GM21360 (cell line): Measurements from ENCODE around the gene AGAP1.

Source experiments
- ATAC-seq: cut with Tn5 transposase; IDR thresholded peaks from one replicate; pipeline ENCODE4 v1.9.1; 2021; ENCODE audit warnings: mild to moderate bottlenecking, moderate library complexity; ENCODE audit not compliant: unreplicated experiment

The AGAP1 gene

DNA sequence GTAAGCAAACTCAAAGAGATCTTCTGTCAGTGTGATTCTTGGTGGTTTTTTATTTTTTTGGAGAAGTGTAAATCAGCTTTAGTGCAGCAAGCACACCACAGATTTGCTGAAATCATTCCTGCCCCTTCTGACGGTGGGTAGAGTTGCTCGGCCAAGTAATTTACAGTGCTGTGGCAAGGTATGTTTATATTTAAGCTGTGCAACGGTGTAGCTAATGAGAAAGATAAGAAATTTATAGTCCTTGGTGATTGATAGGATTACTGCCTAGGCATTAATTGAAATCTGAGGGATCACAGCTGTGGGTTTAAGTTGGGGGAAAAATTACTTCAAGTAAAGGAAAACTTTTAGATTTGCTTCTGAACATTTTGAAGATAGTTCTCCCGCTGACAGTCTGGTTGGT, 286.6 kb downstream of the AGAP1 start:
- ATAC-seq = no peak

- ATAC-seq = no peak
These were observed 287.9 kb downstream of the AGAP1 start for GRCh38 chr2:235781775-235782174.

DNA sequence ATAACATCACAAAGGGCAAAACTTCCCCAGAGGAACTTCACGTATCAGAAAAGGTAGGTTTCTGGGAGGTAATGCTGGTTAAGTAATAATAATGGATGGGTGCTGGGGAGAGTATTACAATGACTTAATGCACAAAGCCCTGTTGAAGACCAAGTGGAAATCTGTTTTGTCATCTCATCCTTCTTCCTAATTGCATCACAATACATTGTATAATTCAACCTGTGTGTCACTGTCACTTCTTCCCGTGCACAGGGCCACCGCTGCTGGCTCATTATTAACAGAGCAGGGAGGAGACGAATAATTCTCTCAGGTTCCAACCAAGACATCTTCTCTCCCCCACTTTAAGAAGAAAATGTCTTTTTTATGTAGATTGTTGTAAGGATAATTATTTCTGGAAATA, 290.9 kb downstream of the AGAP1 start:
- ATAC-seq = no peak

DNA sequence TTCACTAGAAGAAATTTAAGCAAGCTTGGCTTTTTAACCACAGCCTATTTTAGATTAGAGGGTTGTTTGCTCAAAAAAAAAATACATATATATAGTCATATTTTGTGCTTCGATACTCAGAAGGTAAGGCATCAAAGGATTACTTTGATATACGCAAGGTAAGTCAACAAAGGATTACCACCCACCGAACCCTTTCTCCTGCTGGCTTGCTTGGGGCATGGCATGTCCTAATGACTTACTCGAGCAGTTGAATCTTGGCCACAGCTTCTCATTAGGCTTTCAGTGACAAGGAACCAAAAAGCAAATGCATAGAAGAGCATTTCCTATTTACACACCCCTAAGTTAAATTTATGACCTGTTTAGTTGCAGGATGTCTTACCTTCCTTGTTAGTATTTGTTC, 295.7 kb downstream of the AGAP1 start:
- ATAC-seq = no peak

GRCh38 chr2:235793163-235793752, 299.4 kb downstream of the AGAP1 start:
- no peak for ATAC-seq

- no peak for ATAC-seq
These were observed 305.4 kb downstream of the AGAP1 start for GRCh38 chr2:235799281-235799680.

DNA sequence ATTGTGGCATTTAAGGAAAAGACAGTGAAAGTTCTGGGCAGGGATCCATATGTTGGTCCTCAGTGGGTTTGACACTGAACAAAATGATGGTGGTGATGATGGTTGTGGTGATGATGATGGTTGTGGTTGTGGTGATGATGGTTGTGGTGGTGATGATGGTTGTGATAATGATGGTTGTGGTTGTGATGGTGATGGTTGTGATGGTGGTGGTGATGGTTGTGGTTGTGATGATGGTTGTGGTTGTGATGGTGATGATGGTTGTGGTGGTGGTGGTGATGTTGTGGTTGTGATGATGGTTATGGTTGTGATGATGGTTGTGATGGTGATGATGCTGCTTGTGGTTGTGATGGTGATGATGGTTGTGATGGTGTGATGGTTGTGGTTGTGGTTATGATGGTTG, 308.7 kb downstream of the AGAP1 start:
- ATAC-seq = no peak

DNA sequence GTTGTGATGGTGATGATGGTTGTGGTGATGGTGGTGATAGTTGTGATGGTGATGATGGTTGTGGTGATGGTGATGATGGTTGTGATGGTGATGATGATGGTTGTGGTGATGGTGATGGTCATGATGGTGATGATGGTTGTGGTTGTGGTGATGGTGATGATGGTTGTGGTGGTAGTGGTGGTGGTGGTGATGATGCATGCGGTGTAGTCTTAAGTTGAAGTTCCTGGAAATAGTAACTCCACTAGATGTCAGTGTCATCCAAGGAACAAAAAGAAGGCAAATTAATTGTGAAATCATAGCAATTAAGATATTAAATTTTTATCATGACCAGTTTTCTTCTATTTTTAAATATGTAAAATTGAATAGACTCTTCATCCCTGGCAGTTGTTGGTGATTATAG, 309.2 kb downstream of the AGAP1 start:
- no peak for ATAC-seq

GRCh38 chr2:235804676-235805075, 310.8 kb downstream of the AGAP1 start:
- ATAC-seq = no peak

GRCh38 chr2:235806986-235807750, 313.3 kb downstream of the AGAP1 start:
- ATAC-seq = no peak

GRCh38 chr2:235808366-235808765, 314.5 kb downstream of the AGAP1 start:
- ATAC-seq = no peak

DNA sequence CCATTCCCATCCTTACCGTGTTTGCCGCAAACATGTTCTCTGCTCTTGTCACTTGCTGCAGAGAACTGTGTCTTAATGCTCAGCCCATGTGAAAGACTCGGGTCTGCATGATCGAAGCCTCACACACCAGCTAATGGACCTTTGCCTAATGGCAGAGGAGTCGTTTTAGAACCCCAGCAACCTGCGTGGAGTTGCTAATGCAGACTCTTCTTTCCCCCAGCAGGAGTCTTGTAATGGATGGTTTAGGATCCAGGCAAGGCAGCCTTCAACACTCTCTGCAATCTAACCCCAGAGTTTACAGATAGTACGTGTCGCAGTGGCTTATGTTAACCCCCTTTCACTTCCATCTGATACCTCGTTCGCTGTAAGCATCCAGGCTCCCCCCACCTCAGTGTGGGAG, 316.4 kb downstream of the AGAP1 start:
- ATAC-seq = no peak

DNA sequence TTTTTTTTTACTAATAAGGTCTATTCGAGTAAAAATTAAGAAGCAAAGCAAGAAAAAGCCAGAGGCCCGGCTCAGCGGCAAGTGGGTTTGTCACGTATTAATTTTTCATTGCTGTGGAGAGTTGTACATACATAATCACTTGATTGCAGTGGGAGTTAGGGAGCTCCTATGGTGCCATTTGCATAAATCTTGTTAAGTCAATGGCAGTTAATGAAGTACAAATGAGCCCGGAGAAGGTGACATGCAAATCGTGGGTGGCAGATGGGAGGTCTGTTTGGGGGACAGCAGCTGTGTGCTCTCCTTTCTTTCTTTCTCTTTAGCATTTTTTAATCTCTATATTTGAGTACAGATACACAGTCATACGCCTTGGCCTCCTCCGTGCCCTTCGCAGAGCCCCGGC, 317.0 kb downstream of the AGAP1 start:
- ATAC-seq = no peak

- ATAC-seq = no peak
These were observed 317.8 kb downstream of the AGAP1 start for GRCh38 chr2:235811446-235812184.

DNA sequence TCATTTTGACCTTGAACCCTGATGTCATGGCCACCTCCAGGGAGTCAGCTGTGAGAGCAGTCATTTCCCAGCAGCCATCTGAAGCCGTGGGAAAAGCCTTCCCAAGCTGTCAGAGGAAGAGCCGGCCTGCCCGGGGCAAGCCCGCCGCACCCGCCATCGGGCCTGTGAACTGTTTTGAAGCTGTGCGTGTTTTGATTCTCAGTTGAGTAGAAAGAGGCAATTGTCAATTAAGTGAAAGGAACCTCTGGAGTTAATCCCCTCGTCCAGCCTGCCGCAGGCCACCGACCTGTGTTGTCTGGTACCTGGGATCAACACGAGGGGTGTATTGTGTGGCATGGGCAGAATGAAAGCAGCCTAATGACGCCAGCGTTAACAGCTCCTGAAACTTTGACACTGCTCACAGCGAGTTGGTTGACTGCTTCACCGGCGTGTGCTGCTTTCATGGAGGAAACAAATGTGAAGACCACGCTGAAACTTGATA, 318.4 kb downstream of the AGAP1 start:
- no peak for ATAC-seq

- no peak for ATAC-seq
These were observed 319.6 kb downstream of the AGAP1 start for GRCh38 chr2:235813398-235813797.

- no peak for ATAC-seq
These were observed 326.7 kb downstream of the AGAP1 start for GRCh38 chr2:235820571-235820970.

- no peak for ATAC-seq
These were observed 330.5 kb downstream of the AGAP1 start for GRCh38 chr2:235824331-235824730.

DNA sequence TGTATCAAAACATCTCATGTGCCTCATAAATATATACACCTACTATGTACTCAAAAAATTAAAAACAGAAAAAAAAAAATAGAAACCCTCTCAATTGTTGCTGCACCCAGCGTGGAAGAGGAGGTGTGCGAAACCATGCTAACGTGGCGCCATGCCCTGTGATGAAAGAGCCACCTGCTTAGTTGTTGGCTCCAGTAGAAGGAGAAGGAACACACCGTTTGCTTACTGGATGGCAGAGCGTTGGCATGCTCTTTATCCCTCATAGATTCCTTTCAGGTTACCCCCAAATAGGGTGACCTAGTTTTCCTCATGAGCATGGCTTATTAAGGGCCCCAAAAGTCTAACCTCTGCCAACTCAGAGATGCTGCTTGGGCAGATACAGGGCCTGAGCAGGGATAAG, 332.1 kb downstream of the AGAP1 start:
- ATAC-seq = no peak

GRCh38 chr2:235826826-235827225, 333.0 kb downstream of the AGAP1 start:
- no peak for ATAC-seq

DNA sequence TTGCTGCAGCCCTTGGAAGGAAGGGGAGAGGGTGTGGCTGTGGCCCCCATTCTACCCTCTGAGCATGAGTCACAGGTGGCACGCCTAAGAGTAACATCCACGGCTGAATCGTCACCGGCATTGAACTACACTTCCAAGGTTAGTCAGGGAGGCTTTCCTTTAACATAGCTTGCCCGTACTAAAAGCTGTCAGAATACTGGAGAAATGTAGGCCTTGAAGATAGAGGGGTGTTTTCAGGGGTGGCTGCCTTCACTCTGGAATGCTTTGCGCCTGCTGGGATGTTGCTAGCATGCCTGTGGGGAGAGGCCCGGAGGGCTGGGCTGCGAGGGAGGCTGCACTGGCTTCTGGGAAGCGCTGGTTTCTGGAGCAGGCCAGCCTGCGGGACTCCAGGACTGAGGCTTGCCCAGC, 333.7 kb downstream of the AGAP1 start:
- ATAC-seq = no peak

DNA sequence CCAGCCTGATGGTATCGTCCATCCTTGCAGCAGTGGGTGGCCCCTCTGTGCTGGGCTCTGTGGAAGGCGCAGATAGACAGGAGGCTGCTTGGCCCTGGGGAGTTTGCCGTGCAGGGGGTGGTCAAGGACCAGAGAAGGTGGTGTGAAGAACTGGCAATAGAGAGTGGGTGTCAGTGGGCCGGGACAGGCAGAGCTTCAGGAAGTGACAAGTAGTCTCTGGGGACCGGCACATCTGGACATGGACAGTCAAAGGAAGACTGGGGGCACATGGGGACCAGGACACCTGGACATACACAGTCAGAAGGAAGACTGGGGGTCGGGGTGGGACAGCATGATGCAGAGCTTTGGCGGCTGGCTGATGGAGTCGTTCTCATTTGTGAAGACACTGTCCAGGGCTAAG, 335.9 kb downstream of the AGAP1 start:
- no peak for ATAC-seq
